ENCODE measurements around the gene SLC6A14.

Gene SLC6A14

GRCh38 chrX:116427978-116428377 is 8.4 kb upstream of the SLC6A14 start:
- no peak overlapping the region for H3K4me3 ChIP-seq (ENCODE audit: low read depth, low read length)
- TF ChIP-seq CTCF (IDR thresholded peaks at IDR 0.05; ENCODE audit: low read depth, low read length, missing control alignments), result no peak
- DNase-seq (ENCODE audit: low read depth), result no peak

DNA sequence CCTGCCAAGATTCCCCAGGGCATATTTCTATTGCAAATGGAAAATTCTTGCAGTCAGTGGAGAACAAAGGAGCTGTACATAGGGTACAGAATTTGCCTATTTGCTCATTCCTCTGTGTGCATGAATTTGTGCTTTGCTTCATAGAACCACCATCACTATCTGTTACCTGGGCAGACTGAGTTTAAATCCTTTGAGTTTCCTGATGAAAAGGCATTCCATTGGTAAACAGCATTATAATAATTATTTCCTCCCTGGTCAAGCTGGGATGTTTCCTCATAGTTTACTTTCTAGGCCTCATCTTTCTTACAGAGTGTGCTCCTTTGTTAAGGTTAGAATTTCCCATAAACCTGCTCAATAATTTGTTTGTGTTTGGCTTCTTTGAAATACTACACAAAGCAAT is 809 bp upstream of the SLC6A14 start:
- no peak for TF ChIP-seq CTCF (IDR thresholded peaks at IDR 0.05; ENCODE audit: low read depth, low read length, missing control alignments)
- no peak overlapping the region for H3K4me3 ChIP-seq (ENCODE audit: low read depth, low read length)
- DNase-seq (ENCODE audit: low read depth), result no peak

GRCh38 chrX:116449156-116449555 is 12.8 kb downstream of the SLC6A14 start:
- no peak for TF ChIP-seq CTCF (IDR thresholded peaks at IDR 0.05; ENCODE audit: low read depth, low read length, missing control alignments)
- no peak for DNase-seq (ENCODE audit: low read depth)

GRCh38 chrX:116462822-116463221 is 26.4 kb downstream of the SLC6A14 start, which contains the start of gene CT83:
Gene CT83, minus strand, starts transcription at chrX:116462976. Its CDS starts 120 bp downstream, at chrX:116462856.
- H3K4me3 ChIP-seq (ENCODE audit: low read depth, low read length), result no peak within 1 kb of the TSS
- no peak for DNase-seq (ENCODE audit: low read depth)
- TF ChIP-seq CTCF (IDR thresholded peaks at IDR 0.05; ENCODE audit: low read depth, low read length, missing control alignments), result no peak

More at GRCh38 chrX:116449156-116449555, 12.8 kb downstream of the SLC6A14 start:
- H3K4me3 ChIP-seq (ENCODE audit: low read depth, low read length), result no peak overlapping the region

DNA sequence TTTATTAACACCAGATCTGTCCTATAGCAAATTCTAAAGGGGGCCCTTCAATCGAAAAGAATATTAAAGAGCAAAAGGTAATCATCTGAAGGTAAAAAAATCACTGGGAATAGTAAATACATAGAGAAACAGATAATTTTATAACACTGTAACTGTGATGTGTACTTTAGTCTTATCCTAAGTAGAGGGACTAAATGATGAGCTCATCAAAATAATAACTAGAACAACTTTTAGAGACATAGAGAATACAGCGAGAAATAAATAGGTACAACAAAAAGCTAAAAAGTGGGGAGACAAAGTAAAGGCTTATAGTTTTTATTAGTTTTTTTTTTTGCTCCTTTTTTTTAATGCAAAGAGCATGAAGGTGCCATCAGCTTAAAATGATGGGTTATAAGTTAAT is 43.7 kb downstream of the SLC6A14 start:
- no peak for DNase-seq (ENCODE audit: low read depth)
- H3K4me3 ChIP-seq (ENCODE audit: low read depth, low read length), result no peak overlapping the region
- TF ChIP-seq CTCF (IDR thresholded peaks at IDR 0.05; ENCODE audit: low read depth, low read length, missing control alignments), result no peak

DNA sequence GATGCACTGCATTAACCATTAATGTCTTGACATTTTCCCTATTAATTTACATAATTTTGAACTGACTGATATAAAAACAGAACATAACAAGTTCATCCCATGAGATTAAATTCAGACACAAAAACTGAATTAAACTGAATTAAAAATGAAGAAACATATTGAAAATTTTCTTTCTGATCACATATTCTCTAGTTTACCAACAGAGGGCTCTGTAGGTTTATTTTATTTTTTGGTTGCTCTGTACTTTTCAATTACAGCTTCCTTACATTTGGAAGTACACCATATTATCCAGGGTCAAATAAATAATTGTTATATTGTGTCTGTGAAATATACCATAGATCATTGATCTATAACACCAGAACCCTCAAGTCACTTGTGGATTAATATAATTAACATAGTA is 53.7 kb downstream of the SLC6A14 start:
- DNase-seq (ENCODE audit: low read depth), result no peak
- no peak for TF ChIP-seq CTCF (IDR thresholded peaks at IDR 0.05; ENCODE audit: low read depth, low read length, missing control alignments)
- H3K4me3 ChIP-seq (ENCODE audit: low read depth, low read length), result no peak overlapping the region

GRCh38 chrX:116493271-116493670 is 56.9 kb downstream of the SLC6A14 start:
- DNase-seq (ENCODE audit: low read depth), result no peak
- no peak for TF ChIP-seq CTCF (IDR thresholded peaks at IDR 0.05; ENCODE audit: low read depth, low read length, missing control alignments)

More at GRCh38 chrX:116493271-116493670, 56.9 kb downstream of the SLC6A14 start:
- no peak overlapping the region for H3K4me3 ChIP-seq (ENCODE audit: low read depth, low read length)
